ENCODE results near the gene BTBD2. TPM values are rescaled to one million over a fixed set of nuclear protein-coding genes. Genes with fewer than 3 reads are reported as not detected.

BTBD2 gene
- total RNA-seq, 4 donors from 2014 or later, result 52.8 to 137 (median 77.1) TPM

DNA sequence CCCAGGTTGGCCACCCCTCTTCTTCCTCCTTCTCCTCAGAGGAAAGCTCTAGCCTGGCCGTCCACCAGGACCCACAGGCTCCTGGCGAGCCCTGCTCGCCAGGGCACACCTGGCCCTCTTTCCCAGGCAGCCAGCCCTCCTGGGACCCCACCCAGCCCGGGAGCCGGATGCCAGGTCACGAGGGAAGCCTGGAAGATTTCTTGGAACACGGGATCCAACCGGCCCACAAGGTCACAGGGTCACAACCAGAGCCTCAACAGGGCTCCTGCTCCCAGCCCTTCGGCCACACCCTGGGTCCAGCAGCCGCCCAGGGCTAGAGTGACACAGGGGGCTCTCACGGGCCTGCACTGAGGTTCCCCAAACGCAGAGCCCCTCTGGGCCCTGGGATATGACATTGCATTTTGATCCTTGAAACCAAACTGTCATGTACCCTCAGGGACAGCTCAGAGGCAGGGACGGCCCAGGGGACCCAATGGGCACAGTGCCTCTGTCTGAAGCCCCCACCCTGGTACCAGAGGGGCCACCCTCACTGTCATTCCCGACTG, 30.1 kb upstream of the BTBD2 start:
- DNase-seq (ENCODE audit: extremely low spot score), result no peak
- Histone ChIP-seq H3K4me3 (no peak overlapping the region), H3K9me3 (no peaks in the 10 kb centered on the region), H3K4me1 (peaks cover 86 to 95% (median 91%) of the 10 kb centered on the region in 4 donors), H3K27me3 (no peaks in the 10 kb centered on the region), H3K36me3 (peaks cover 27 to 82% (median 65%) of the 10 kb centered on the region in 4 donors), H3K27ac (replicated peaks in 1 of 4) (peak overlapping the region; percentile 99 to 100 (median 100))
- intact Hi-C loops (cut with DNase I), result no loop called here
- peak; percentile 27 for TF ChIP-seq POLR2A (IDR thresholded peaks at IDR 0.05; ENCODE audit: low read depth)
- no peak for TF ChIP-seq POLR2AphosphoS5 (IDR thresholded peaks at IDR 0.05)
- TF ChIP-seq, protein P1, sequence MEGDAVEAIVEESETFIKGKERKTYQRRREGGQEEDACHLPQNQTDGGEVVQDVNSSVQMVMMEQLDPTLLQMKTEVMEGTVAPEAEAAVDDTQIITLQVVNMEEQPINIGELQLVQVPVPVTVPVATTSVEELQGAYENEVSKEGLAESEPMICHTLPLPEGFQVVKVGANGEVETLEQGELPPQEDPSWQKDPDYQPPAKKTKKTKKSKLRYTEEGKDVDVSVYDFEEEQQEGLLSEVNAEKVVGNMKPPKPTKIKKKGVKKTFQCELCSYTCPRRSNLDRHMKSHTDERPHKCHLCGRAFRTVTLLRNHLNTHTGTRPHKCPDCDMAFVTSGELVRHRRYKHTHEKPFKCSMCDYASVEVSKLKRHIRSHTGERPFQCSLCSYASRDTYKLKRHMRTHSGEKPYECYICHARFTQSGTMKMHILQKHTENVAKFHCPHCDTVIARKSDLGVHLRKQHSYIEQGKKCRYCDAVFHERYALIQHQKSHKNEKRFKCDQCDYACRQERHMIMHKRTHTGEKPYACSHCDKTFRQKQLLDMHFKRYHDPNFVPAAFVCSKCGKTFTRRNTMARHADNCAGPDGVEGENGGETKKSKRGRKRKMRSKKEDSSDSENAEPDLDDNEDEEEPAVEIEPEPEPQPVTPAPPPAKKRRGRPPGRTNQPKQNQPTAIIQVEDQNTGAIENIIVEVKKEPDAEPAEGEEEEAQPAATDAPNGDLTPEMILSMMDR (IDR thresholded peaks at IDR 0.05), result no peak
- TF ChIP-seq EP300 (IDR thresholded peaks at IDR 0.05), result no peak
- WGBS, result 58% methylated on average over 11 of the region's 14 CpGs

GRCh38 chr19:2044709-2045500, 29.4 kb upstream of the BTBD2 start:
- H3K4me1 ChIP-seq, result peaks cover 93 to 100% (median 97%) of the 10 kb centered on the region in 4 donors
- peak overlapping the region; percentile 99 to 100 (median 100) for H3K27ac ChIP-seq (replicated peaks in 1 of 4)
- TF ChIP-seq EP300 (IDR thresholded peaks at IDR 0.05), result no peak

GRCh38 chr19:2043961-2044708, 28.6 kb upstream of the BTBD2 start:
- Histone ChIP-seq H3K4me3 (no peak overlapping the region), H3K9me3 (no peaks in the 10 kb centered on the region), H3K4me1 (peaks cover 93 to 98% (median 95%) of the 10 kb centered on the region in 4 donors), H3K27me3 (no peaks in the 10 kb centered on the region), H3K36me3 (peaks cover 41 to 95% (median 80%) of the 10 kb centered on the region in 4 donors), H3K27ac (replicated peaks in 1 of 4) (peak overlapping the region; percentile 99 to 100 (median 100))
- DNase-seq (ENCODE audit: extremely low spot score), result no peak
- TF ChIP-seq EP300 (IDR thresholded peaks at IDR 0.05), result no peak
- TF ChIP-seq, protein P1 (IDR thresholded peaks at IDR 0.05), result no peak
- TF ChIP-seq POLR2A (IDR thresholded peaks at IDR 0.05; ENCODE audit: low read depth), result no peak
- no peak for TF ChIP-seq POLR2AphosphoS5 (IDR thresholded peaks at IDR 0.05)
- intact Hi-C loops (cut with DNase I), result no loop called here
- 84% methylated on average over 7 of the region's 11 CpGs for WGBS

More at GRCh38 chr19:2044709-2045500, 29.4 kb upstream of the BTBD2 start:
- Histone ChIP-seq H3K36me3 (peaks cover 34 to 89% (median 72%) of the 10 kb centered on the region in 4 donors), H3K27me3 (no peaks in the 10 kb centered on the region), H3K9me3 (no peaks in the 10 kb centered on the region), H3K4me3 (no peak overlapping the region)
- intact Hi-C loops (cut with DNase I), result no loop called here
- 88% methylated on average over 15 of the region's 18 CpGs for WGBS
- no peak for DNase-seq (ENCODE audit: extremely low spot score)

- Histone ChIP-seq H3K4me3 (peak overlapping the region in 1 of 4 donors; percentile 42), H3K9me3 (no peaks in the 10 kb centered on the region), H3K36me3 (peaks cover 50 to 95% (median 84%) of the 10 kb centered on the region in 4 donors), H3K27ac (replicated peaks in 1 of 4) (peak overlapping the region; percentile 99 to 100 (median 100)), H3K27me3 (no peaks in the 10 kb centered on the region), H3K4me1 (peaks cover 87 to 93% (median 91%) of the 10 kb centered on the region in 4 donors)
- TF ChIP-seq, protein P1 (IDR thresholded peaks at IDR 0.05), result no peak
- TF ChIP-seq POLR2A (IDR thresholded peaks at IDR 0.05; ENCODE audit: low read depth) (no peak), EP300 (IDR thresholded peaks at IDR 0.05) (no peak), POLR2AphosphoS5 (IDR thresholded peaks at IDR 0.05) (no peak)
- WGBS, result 80% methylated on average over 3 of the region's 9 CpGs
- intact Hi-C loops (cut with DNase I), result no loop called here
- DNase-seq (ENCODE audit: extremely low spot score), result no peak
Measured at GRCh38 chr19:2043251-2043641, 27.7 kb upstream of the BTBD2 start.

Data from esophagus muscularis mucosa (tissue), 4 donors.